ENCODE data around the gene RNF220.

DNA sequence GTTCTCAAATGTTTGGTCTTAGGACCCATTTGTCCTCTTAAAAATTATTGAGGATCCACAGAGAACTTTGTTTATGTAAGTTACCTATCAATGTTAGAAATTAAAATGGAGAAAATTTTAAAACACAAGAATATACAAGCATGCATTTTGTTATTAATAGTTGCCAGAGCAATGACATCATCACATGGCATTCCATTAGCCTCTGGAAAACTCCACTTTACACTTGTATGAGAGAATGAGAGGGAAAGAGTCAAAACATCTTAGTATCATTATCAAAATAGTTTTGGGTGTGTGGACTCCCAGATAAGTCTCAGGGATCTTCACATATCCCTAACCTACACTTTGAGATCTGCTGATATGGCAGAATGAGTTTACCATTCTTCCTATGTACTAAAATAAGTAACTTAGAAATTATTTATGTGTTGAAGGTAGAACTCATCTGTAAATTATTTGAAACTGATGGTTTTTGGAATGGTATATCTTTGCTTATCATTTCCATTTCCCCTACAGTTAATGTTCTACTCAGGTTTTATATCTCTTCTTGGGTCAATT, 48.8 kb downstream of the RNF220 start:
- TF ChIP-seq RCOR1 (IDR thresholded peaks at IDR 0.05; ENCODE audit: insufficient replicate concordance, low read length), result no peak
- TF ChIP-seq SMC3 (IDR thresholded peaks at IDR 0.05; ENCODE audit: low read depth, low read length), result no peak
- TF ChIP-seq, protein P1, sequence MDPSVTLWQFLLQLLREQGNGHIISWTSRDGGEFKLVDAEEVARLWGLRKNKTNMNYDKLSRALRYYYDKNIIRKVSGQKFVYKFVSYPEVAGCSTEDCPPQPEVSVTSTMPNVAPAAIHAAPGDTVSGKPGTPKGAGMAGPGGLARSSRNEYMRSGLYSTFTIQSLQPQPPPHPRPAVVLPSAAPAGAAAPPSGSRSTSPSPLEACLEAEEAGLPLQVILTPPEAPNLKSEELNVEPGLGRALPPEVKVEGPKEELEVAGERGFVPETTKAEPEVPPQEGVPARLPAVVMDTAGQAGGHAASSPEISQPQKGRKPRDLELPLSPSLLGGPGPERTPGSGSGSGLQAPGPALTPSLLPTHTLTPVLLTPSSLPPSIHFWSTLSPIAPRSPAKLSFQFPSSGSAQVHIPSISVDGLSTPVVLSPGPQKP (IDR thresholded peaks at IDR 0.05; ENCODE audit: borderline replicate concordance, low read depth, low read length), result no peak
- TF ChIP-seq, protein P2, sequence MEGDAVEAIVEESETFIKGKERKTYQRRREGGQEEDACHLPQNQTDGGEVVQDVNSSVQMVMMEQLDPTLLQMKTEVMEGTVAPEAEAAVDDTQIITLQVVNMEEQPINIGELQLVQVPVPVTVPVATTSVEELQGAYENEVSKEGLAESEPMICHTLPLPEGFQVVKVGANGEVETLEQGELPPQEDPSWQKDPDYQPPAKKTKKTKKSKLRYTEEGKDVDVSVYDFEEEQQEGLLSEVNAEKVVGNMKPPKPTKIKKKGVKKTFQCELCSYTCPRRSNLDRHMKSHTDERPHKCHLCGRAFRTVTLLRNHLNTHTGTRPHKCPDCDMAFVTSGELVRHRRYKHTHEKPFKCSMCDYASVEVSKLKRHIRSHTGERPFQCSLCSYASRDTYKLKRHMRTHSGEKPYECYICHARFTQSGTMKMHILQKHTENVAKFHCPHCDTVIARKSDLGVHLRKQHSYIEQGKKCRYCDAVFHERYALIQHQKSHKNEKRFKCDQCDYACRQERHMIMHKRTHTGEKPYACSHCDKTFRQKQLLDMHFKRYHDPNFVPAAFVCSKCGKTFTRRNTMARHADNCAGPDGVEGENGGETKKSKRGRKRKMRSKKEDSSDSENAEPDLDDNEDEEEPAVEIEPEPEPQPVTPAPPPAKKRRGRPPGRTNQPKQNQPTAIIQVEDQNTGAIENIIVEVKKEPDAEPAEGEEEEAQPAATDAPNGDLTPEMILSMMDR (conservative IDR thresholded peaks at IDR 0.05; ENCODE audit: low read depth, low read length), result no peak
- no peak for TF ChIP-seq BHLHE40 (IDR thresholded peaks at IDR 0.05; ENCODE audit: low read depth, low read length)
- TF ChIP-seq POLR2A (IDR thresholded peaks at IDR 0.05; ENCODE audit: low read depth, low read length), result no peak
